Heart right ventricle (tissue), 16 donors: ENCODE measurements around the gene SH3GL3. TPM values are rescaled to one million over a fixed set of nuclear protein-coding genes. Genes with fewer than 3 reads are reported as not detected.

Experiments used
- ATAC-seq, 8 donors: fragments of 200-7000 bp; cut with Tn5 transposase; one replicate each; pipeline ENCODE4 v1.9.1; 2020; ENCODE audit warnings: mild to moderate bottlenecking in 8 of 8, moderate library complexity in 8 of 8, moderate number of reproducible peaks in 1 of 8
- DNase-seq, 2 donors: peaks; one replicate each; pipeline ENCODE4 v3.0.0-alpha.2; 2020
- H3K27ac ChIP-seq, 10 donors: fragments of 200-600 bp; sonication (generic) in 2 of 10; one replicate each; pipeline versions ENCODE4 v1.5.0 to v1.8.0; 2020 to 2022; ENCODE audit warnings: mild to moderate bottlenecking in 3 of 10
- H3K27me3 ChIP-seq, 7 donors: fragments of 200-600 bp; one replicate each; pipeline ENCODE4 v1.8.0; 2021 to 2022; ENCODE audit warnings: mild to moderate bottlenecking in 2 of 7
- H3K36me3 ChIP-seq, 9 donors: fragments of 200-600 bp; sonication (generic) in 1 of 9; one replicate each; pipeline versions ENCODE4 v1.5.0 to v1.8.0; 2020 to 2022; ENCODE audit warnings: mild to moderate bottlenecking in 2 of 9
- H3K4me1 ChIP-seq, 9 donors: fragments of 200-600 bp; sonication (generic) in 1 of 9; one replicate each; pipeline versions ENCODE4 v1.5.0 to v1.8.0; 2020 to 2022; ENCODE audit warnings: mild to moderate bottlenecking in 4 of 9
- H3K4me3 ChIP-seq, 10 donors: fragments of 200-600 bp; sonication (generic) in 2 of 10; one replicate each; pipeline versions ENCODE4 v1.5.0 to v1.8.0; 2020 to 2022; ENCODE audit warnings: mild to moderate bottlenecking in 7 of 10, moderate library complexity in 2 of 10
- H3K9me3 ChIP-seq, 11 donors: fragments of 200-600 bp in 10 of 11; sonication (generic) in 2 of 11; one replicate each; pipeline versions ENCODE4 v1.5.0 to v1.8.0; 2013 to 2022; ENCODE audit warnings: mild to moderate bottlenecking in 2 of 11, control low read depth in 1 of 11, moderate library complexity in 1 of 11
- CTCF ChIP-seq, 9 donors: fragments of 200-600 bp; sonication (generic) in 2 of 9; IDR thresholded peaks; one replicate each; pipeline versions ENCODE4 v1.5.0 to v1.8.0; 2021 to 2022; ENCODE audit warnings: antibody characterized with exemption in 9 of 9, mild to moderate bottlenecking in 5 of 9, moderate library complexity in 1 of 9
- WGBS, 2 donors: extraction: QIAGEN DNeasy Blood & Tissue Kit; methylation state at CpG; one replicate each; pipeline ENCODE4 v1.1.7; 2013; ENCODE audit warnings: inconsistent platforms in 1 of 2; 5-methylcytosine and 5-hydroxymethylcytosine counted together
- intact Hi-C, 10 donors: fragments of 100-400 bp; cut with DNase I; formaldehyde crosslinking; loops; one replicate each; pipeline versions ENCODE4 v1.11.1 to v1.14.2; 2022
- polyA plus RNA-seq, 2 donors: library from polyadenylated mRNA; stranded (reverse); fragments of 200-250 nt; gene quantifications; one replicate each; pipeline ENCODE4 v1.2.3, GENCODE V29; 2013
- total RNA-seq, 10 donors: library from RNA; stranded (reverse); fragmentation: NEBNext Ultra II Directional in 3 of 10; extraction: Animal tissue kit (Norgen Biotek cat#: 25700) in 3 of 10; gene quantifications; one replicate each; pipeline versions ENCODE4 v1.2.1 to v1.2.4, GENCODE V29; 2021 to 2023
- donor health status: Arrhythmogenic right ventricular cardiomyopathy.
- donor health status: ischemic (EF 13 %, LVEDD 7.1; RV severe dilation, severe dysfunction).
- donor health status: healthy with polysubstance abuse.
- donor health status: DM: no; HTN: yes; CAD: no.
- donor health status: DM: no; HTN: no; CAD: no.
- donor health status: ischemic (EF 25% LVEDD 6.9; RV normal size, moderate dysfunction).
- donor health status: ischemic (EF 25% LVEDD 5.7; RV mildly dilated, moderate dysfunction).
- donor health status: healthy.
- donor health status: DM: yes; HTN: yes; CAD: no.
- donor health status: Ischemic cardiomyopathy.
- donor health status: ischemic (EF 35%, LVEDD 5.7; RV mildly dilated, moderate dysfunction).
- donor health status: nonischemic (EF 11% LVEDD 7.7; RV severe dilation, severe dysfunction).
- donor health status: DM: yes; HTN: yes; CAD: no.
- donor health status: PGD.
- donor health status: ischemic (EF 29% LVEDD 5.4; RV normal size, mild dysfunction).
- donor health status: nonischemic (EF 23%, LVEDD 6.1; RV moderate dilation, normal function).

SH3GL3 gene
- total and polyA plus RNA-seq, 12 donors: 0.13 to 0.17 TPM; not detected in 10

GRCh38 chr15:83413054-83413719 lies 34.0 kb upstream of the SH3GL3 start:
- ATAC-seq (no peak), DNase-seq (no peak)
- no peak for TF ChIP-seq CTCF (IDR thresholded peaks at IDR 0.05)
- Histone ChIP-seq H3K27me3 (peaks cover 0 to 15% (median 6%) of the 10 kb centered on the region in 7 donors), H3K4me3 (no peak overlapping the region), H3K27ac (no peak overlapping the region), H3K4me1 (no peaks in the 10 kb centered on the region), H3K9me3 (no peaks in the 10 kb centered on the region), H3K36me3 (no peaks in the 10 kb centered on the region)
- intact Hi-C loops: no loop called here
- WGBS, 2 donors: 82 to 88% methylated on average over 7 of the region's 7 CpGs

- intact Hi-C loops: no loop called here
- ATAC-seq (no peak), DNase-seq (no peak)
- TF ChIP-seq CTCF (IDR thresholded peaks at IDR 0.05): no peak
- no peaks in the 10 kb centered on the region for H3K4me1 ChIP-seq
- no peaks in the 10 kb centered on the region for H3K36me3 ChIP-seq
- H3K4me3 ChIP-seq: no peak overlapping the region
- no peak overlapping the region for H3K27ac ChIP-seq
- 46 to 50% methylated on average over 4 of the region's 4 CpGs for WGBS, 2 donors
- H3K27me3 ChIP-seq: peaks cover 0 to 41% (median 4%) of the 10 kb centered on the region in 7 donors
- H3K9me3 ChIP-seq: no peaks in the 10 kb centered on the region
Observed at GRCh38 chr15:83422081-83422480, 25.1 kb upstream of the SH3GL3 start.

GRCh38 chr15:83422541-83422940 lies 24.6 kb upstream of the SH3GL3 start:
- no peak overlapping the region for H3K4me3 ChIP-seq
- no peak overlapping the region for H3K27ac ChIP-seq
- WGBS, 2 donors: 62 to 71% methylated on average over 2 of the region's 2 CpGs
- DNase-seq: no peak
- no peak for ATAC-seq
- H3K36me3 ChIP-seq: no peaks in the 10 kb centered on the region
- intact Hi-C loops: no loop called here
- no peaks in the 10 kb centered on the region for H3K9me3 ChIP-seq
- no peaks in the 10 kb centered on the region for H3K4me1 ChIP-seq
- TF ChIP-seq CTCF (IDR thresholded peaks at IDR 0.05): no peak
- H3K27me3 ChIP-seq: peaks cover 0 to 41% (median 4%) of the 10 kb centered on the region in 7 donors

- Histone ChIP-seq H3K4me1 (no peaks in the 10 kb centered on the region), H3K4me3 (no peak overlapping the region), H3K9me3 (peaks cover 0 to 11% (median 0%) of the 10 kb centered on the region in 11 donors), H3K27ac (no peak overlapping the region), H3K36me3 (no peaks in the 10 kb centered on the region), H3K27me3 (peaks cover 0 to 41% (median 4%) of the 10 kb centered on the region in 7 donors)
- TF ChIP-seq CTCF (IDR thresholded peaks at IDR 0.05): no peak
- DNase-seq (no peak), ATAC-seq (no peak)
- intact Hi-C loops: no loop called here
- WGBS, 2 donors: 87 to 88% methylated on average over 6 of the region's 6 CpGs
Observed at GRCh38 chr15:83424101-83424500, 23.0 kb upstream of the SH3GL3 start.
